ENCODE measurements around the gene FOXP1.

FOXP1 gene

DNA sequence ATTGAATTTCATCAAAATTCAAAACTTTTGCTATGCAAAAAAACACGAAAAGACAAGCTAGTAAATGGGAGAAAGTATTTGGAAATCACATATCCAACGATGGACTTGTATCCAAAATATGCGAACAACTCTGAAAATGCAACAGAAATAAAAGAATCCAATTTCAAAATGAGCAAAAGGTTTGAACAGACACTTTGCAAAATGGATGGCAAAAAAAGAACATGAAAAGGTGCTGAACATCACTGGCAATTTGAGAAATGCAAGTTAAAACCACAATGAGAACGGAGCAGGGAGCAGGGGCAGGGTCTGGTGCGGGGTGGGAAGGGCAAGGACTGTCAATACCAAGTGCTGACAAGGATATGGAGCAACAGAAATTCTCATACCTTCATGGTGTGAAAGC is 23.1 kb upstream of the FOXP1 start:
- H3K9me3 ChIP-seq (ENCODE audit: control insufficient read depth, insufficient read depth, low read length): no peaks in the 10 kb centered on the region
- no peaks in the 10 kb centered on the region for H3K4me1 ChIP-seq (ENCODE audit: control insufficient read depth, insufficient read depth, low read length)
- no peak overlapping the region for H3K9ac ChIP-seq (ENCODE audit: low read depth, low read length)
- H3K4me3 ChIP-seq (ENCODE audit: low read depth, low read length): no peak overlapping the region
- no peaks in the 10 kb centered on the region for H3K27me3 ChIP-seq (ENCODE audit: control insufficient read depth, insufficient read depth, low read length)
- H3K36me3 ChIP-seq (ENCODE audit: control insufficient read depth, insufficient read depth, low read length): no peaks in the 10 kb centered on the region

GRCh38 chr3:71602256-71602655 is 18.7 kb upstream of the FOXP1 start:
- H3K27me3 ChIP-seq (ENCODE audit: control insufficient read depth, insufficient read depth, low read length): no peaks in the 10 kb centered on the region
- no peaks in the 10 kb centered on the region for H3K4me1 ChIP-seq (ENCODE audit: control insufficient read depth, insufficient read depth, low read length)
- no peak overlapping the region for H3K9ac ChIP-seq (ENCODE audit: low read depth, low read length)
- no peaks in the 10 kb centered on the region for H3K36me3 ChIP-seq (ENCODE audit: control insufficient read depth, insufficient read depth, low read length)
- H3K9me3 ChIP-seq (ENCODE audit: control insufficient read depth, insufficient read depth, low read length): no peaks in the 10 kb centered on the region
- H3K4me3 ChIP-seq (ENCODE audit: low read depth, low read length): no peak overlapping the region

DNA sequence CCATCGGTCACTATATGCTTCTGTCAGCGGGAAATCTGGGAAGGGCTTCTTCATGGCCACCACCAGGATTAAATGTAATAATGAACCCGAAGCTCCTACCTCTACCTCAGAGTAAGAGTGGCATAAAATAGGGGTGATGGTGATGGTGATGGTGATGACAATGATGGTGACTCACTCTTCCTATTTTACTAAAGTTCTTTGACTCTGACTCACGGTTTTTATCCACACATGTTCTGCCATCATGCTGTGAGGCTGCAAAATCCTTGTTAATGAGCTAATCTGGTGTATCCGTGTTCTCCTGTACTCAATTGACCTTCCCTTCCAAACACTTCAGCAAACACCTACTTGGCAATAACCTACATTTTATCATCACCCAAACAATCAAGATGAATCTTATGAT is 18.3 kb upstream of the FOXP1 start:
- no peak overlapping the region for H3K4me3 ChIP-seq (ENCODE audit: low read depth, low read length)
- H3K27me3 ChIP-seq (ENCODE audit: control insufficient read depth, insufficient read depth, low read length): no peaks in the 10 kb centered on the region
- no peaks in the 10 kb centered on the region for H3K9me3 ChIP-seq (ENCODE audit: control insufficient read depth, insufficient read depth, low read length)
- no peak overlapping the region for H3K9ac ChIP-seq (ENCODE audit: low read depth, low read length)
- H3K4me1 ChIP-seq (ENCODE audit: control insufficient read depth, insufficient read depth, low read length): no peaks in the 10 kb centered on the region
- no peaks in the 10 kb centered on the region for H3K36me3 ChIP-seq (ENCODE audit: control insufficient read depth, insufficient read depth, low read length)

DNA sequence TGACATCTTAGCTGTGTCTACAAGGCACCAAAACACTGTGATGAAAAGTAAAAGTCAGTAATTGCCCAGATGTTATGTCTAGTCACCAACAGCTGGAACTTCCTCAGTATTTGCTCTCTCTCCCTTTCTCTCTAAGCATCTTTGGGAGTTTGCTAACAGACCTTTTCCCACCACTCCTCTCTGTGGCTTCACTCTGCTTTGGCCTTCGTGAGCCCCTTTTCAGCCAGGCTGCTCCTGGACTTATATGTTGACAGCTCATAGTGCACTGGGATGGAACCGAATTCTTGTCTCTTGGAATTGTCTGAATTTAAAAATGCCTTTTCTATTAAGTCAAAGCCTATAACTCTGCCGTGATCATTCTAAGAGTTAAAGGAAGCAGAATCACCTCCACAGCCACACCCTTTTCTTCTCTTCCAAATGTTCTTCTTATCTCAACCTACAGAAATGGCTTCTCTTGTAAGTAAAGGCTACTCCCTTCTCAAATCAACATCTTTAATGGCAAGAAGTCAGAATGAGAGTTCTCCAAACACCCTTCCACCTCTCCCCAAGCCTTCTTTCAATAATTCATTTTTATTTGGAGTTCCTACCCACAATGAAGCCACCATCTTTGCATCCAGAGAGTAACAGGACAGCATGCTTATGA is 17.2 kb upstream of the FOXP1 start:
- Histone ChIP-seq H3K9ac (ENCODE audit: low read depth, low read length) (no peak overlapping the region), H3K9me3 (ENCODE audit: control insufficient read depth, insufficient read depth, low read length) (no peaks in the 10 kb centered on the region), H3K4me3 (ENCODE audit: low read depth, low read length) (no peak overlapping the region), H3K27me3 (ENCODE audit: control insufficient read depth, insufficient read depth, low read length) (no peaks in the 10 kb centered on the region), H3K36me3 (ENCODE audit: control insufficient read depth, insufficient read depth, low read length) (no peaks in the 10 kb centered on the region), H3K4me1 (ENCODE audit: control insufficient read depth, insufficient read depth, low read length) (no peaks in the 10 kb centered on the region)

GRCh38 chr3:71599416-71599815 is 15.9 kb upstream of the FOXP1 start:
- H3K9me3 ChIP-seq (ENCODE audit: control insufficient read depth, insufficient read depth, low read length): no peaks in the 10 kb centered on the region
- H3K27me3 ChIP-seq (ENCODE audit: control insufficient read depth, insufficient read depth, low read length): no peaks in the 10 kb centered on the region
- no peaks in the 10 kb centered on the region for H3K4me1 ChIP-seq (ENCODE audit: control insufficient read depth, insufficient read depth, low read length)
- H3K9ac ChIP-seq (ENCODE audit: low read depth, low read length): no peak overlapping the region
- no peak overlapping the region for H3K4me3 ChIP-seq (ENCODE audit: low read depth, low read length)
- no peaks in the 10 kb centered on the region for H3K36me3 ChIP-seq (ENCODE audit: control insufficient read depth, insufficient read depth, low read length)

DNA sequence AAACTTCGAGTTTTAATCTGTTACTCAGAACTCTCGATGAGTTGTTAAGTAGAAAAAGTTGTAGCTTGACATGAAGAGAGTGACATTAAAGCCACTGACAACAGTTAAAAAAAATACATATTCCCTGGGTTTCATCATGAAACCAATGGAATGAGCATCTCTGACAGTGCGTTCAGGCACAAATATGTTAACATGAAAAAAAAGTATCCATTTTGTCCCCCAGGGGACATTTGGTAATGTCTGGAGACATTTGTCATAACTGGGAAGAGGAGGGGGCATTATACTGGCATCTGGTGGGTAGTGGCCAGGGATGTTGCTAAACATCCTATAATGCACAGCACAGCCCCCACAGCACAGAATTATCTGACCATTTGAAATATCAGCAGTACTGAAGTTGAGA is 14.8 kb upstream of the FOXP1 start:
- Histone ChIP-seq H3K36me3 (ENCODE audit: control insufficient read depth, insufficient read depth, low read length) (no peaks in the 10 kb centered on the region), H3K9ac (ENCODE audit: low read depth, low read length) (no peak overlapping the region), H3K4me3 (ENCODE audit: low read depth, low read length) (no peak overlapping the region), H3K4me1 (ENCODE audit: control insufficient read depth, insufficient read depth, low read length) (no peaks in the 10 kb centered on the region), H3K9me3 (ENCODE audit: control insufficient read depth, insufficient read depth, low read length) (no peaks in the 10 kb centered on the region), H3K27me3 (ENCODE audit: control insufficient read depth, insufficient read depth, low read length) (no peaks in the 10 kb centered on the region)

DNA sequence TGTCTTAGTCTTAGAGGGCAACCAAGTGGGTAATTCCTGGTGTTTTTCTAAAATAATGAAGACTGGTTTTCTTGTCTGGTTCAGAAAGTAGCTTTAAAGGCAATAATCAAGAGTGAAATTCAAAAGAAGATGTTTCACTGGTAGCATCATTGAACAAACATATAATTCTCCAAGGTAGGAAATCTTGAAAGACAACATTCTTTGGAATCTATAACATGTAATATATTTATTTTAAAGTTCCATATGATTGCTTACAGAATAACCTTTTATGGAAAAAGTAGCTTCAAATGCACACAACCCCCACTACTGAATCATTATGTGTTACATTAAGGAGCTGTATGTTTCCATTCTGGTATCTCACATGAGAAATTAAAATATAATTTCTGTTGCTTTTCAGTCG is 13.8 kb upstream of the FOXP1 start:
- Histone ChIP-seq H3K27me3 (ENCODE audit: control insufficient read depth, insufficient read depth, low read length) (no peaks in the 10 kb centered on the region), H3K4me3 (ENCODE audit: low read depth, low read length) (no peak overlapping the region), H3K4me1 (ENCODE audit: control insufficient read depth, insufficient read depth, low read length) (no peaks in the 10 kb centered on the region), H3K9me3 (ENCODE audit: control insufficient read depth, insufficient read depth, low read length) (no peaks in the 10 kb centered on the region), H3K9ac (ENCODE audit: low read depth, low read length) (no peak overlapping the region), H3K36me3 (ENCODE audit: control insufficient read depth, insufficient read depth, low read length) (no peaks in the 10 kb centered on the region)

DNA sequence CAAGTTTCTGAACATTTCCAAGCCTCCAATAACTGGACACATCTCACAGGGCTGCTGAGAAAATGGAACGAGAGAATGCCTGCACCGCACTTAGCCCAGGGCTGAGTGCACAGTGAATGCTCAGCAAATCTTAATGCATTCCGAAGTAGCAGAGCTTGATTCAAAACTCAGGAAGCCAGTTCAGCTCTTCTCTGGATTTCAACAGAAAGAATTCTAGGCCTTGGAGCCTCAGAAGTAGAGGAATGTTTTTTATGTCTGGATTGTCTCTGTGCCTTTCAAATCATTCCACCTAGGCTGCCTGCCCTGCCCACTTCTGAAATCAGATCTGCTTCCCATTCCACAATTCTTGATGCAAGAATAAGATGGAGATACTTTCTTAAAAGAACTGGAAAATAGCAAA is 9.6 kb upstream of the FOXP1 start:
- Histone ChIP-seq H3K36me3 (ENCODE audit: control insufficient read depth, insufficient read depth, low read length) (no peaks in the 10 kb centered on the region), H3K9me3 (ENCODE audit: control insufficient read depth, insufficient read depth, low read length) (no peaks in the 10 kb centered on the region), H3K4me3 (ENCODE audit: low read depth, low read length) (no peak overlapping the region)

GRCh38 chr3:71591101-71591500 is 7.6 kb upstream of the FOXP1 start:
- H3K36me3 ChIP-seq (ENCODE audit: control insufficient read depth, insufficient read depth, low read length): no peaks in the 10 kb centered on the region
- no peaks in the 10 kb centered on the region for H3K9me3 ChIP-seq (ENCODE audit: control insufficient read depth, insufficient read depth, low read length)
- no peak overlapping the region for H3K9ac ChIP-seq (ENCODE audit: low read depth, low read length)
- no peak overlapping the region for H3K4me3 ChIP-seq (ENCODE audit: low read depth, low read length)
- no peaks in the 10 kb centered on the region for H3K4me1 ChIP-seq (ENCODE audit: control insufficient read depth, insufficient read depth, low read length)
- H3K27me3 ChIP-seq (ENCODE audit: control insufficient read depth, insufficient read depth, low read length): no peaks in the 10 kb centered on the region

More for the DNA sequence above, 9.6 kb upstream of the FOXP1 start:
- no peaks in the 10 kb centered on the region for H3K27me3 ChIP-seq (ENCODE audit: control insufficient read depth, insufficient read depth, low read length)
- H3K4me1 ChIP-seq (ENCODE audit: control insufficient read depth, insufficient read depth, low read length): no peaks in the 10 kb centered on the region
- no peak overlapping the region for H3K9ac ChIP-seq (ENCODE audit: low read depth, low read length)

DNA sequence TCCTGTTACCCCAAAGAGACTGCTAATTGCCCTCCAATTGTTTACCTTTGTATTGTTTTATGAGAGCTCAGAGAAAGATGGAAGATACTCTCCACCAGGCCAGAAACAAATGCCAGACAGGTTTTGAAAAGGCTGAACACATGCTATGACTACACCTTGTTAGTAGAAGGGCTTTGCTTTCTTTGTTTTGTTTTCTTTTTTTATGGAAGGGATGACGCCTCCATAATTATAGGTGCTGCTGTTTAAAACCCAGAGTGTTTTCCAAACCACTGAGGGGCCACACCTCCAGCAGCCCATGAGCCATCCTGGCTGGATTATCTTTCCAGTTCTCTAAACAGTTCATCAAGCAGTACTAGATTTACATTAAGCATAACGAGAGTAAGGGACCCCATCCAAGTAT is 5.6 kb upstream of the FOXP1 start:
- Histone ChIP-seq H3K9me3 (ENCODE audit: control insufficient read depth, insufficient read depth, low read length) (no peaks in the 10 kb centered on the region), H3K4me3 (ENCODE audit: low read depth, low read length) (no peak overlapping the region), H3K4me1 (ENCODE audit: control insufficient read depth, insufficient read depth, low read length) (peaks cover 3% of the 10 kb centered on the region), H3K9ac (ENCODE audit: low read depth, low read length) (no peak overlapping the region), H3K27me3 (ENCODE audit: control insufficient read depth, insufficient read depth, low read length) (no peaks in the 10 kb centered on the region), H3K36me3 (ENCODE audit: control insufficient read depth, insufficient read depth, low read length) (no peaks in the 10 kb centered on the region)

- Histone ChIP-seq H3K9me3 (ENCODE audit: control insufficient read depth, insufficient read depth, low read length) (no peaks in the 10 kb centered on the region), H3K27me3 (ENCODE audit: control insufficient read depth, insufficient read depth, low read length) (no peaks in the 10 kb centered on the region), H3K9ac (ENCODE audit: low read depth, low read length) (no peak overlapping the region), H3K4me1 (ENCODE audit: control insufficient read depth, insufficient read depth, low read length) (peaks cover 3% of the 10 kb centered on the region), H3K4me3 (ENCODE audit: low read depth, low read length) (no peak overlapping the region), H3K36me3 (ENCODE audit: control insufficient read depth, insufficient read depth, low read length) (no peaks in the 10 kb centered on the region)
Measured at GRCh38 chr3:71587958-71588357, 4.4 kb upstream of the FOXP1 start.

DNA sequence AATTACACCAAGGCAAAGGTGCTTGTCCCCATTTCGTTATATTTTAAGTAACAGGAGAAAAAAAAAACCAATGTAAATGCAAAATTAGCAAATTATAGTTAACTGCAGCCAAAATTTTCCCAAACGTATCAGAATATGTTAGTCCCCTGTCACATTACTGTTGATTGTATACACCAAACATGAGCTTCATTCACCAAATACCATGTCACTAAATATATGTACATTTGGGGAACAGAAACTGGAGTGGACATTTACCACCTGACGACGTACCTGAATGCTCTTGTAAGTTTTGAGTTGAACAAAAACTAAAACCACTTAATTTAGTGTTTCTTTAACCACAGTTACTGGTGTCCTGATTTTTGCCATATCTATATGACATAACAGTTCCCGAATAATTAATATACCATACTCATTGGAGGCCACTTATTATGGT is 3.3 kb upstream of the FOXP1 start:
- Histone ChIP-seq H3K36me3 (ENCODE audit: control insufficient read depth, insufficient read depth, low read length) (no peaks in the 10 kb centered on the region), H3K4me3 (ENCODE audit: low read depth, low read length) (no peak overlapping the region), H3K27me3 (ENCODE audit: control insufficient read depth, insufficient read depth, low read length) (no peaks in the 10 kb centered on the region), H3K9ac (ENCODE audit: low read depth, low read length) (no peak overlapping the region), H3K4me1 (ENCODE audit: control insufficient read depth, insufficient read depth, low read length) (peaks cover 3% of the 10 kb centered on the region), H3K9me3 (ENCODE audit: control insufficient read depth, insufficient read depth, low read length) (no peaks in the 10 kb centered on the region)

All from iPS-15b (cell line).